GM19240 (cell line): ENCODE measurements around the gene MPHOSPH10.
A peak's percentile ranks its signal among the peaks of the same experiment; 100 is the strongest.
"Not testable (repeated sequence)": the region's sequence is repeated elsewhere in the genome, so short reads cannot be mapped to it uniquely, and the experiment has no call there.

Experiments used
- DNase-seq: peaks from one replicate; pipeline ENCODE4 v3.0.0; 2011; ENCODE audit warnings: low spot score; ENCODE audit not compliant: insufficient read length

The MPHOSPH10 gene

GRCh38 chr2:71122387-71123298 is 7.8 kb upstream of the MPHOSPH10 start:
- DNase-seq: no peak

- DNase-seq: no peak
Measured at GRCh38 chr2:71125506-71126294, 4.7 kb upstream of the MPHOSPH10 start.

GRCh38 chr2:71126957-71127356 is 3.5 kb upstream of the MPHOSPH10 start:
- DNase-seq: no peak

GRCh38 chr2:71129114-71129901 is 1.1 kb upstream of the MPHOSPH10 start:
- no peak for DNase-seq

DNA sequence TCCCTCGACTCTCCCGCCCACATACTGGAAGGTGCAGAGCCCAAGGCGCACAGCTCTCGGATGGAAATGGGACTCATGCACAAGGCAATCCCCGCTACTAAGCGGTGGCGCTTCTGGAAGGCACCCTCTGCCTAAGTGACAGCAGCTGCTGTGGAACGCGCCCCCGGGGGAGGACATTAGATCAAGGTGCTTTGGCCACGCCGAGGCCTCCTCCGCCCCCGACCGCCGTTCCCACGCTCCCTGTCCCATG is 607 bp upstream of the MPHOSPH10 start:
- peak; percentile 19 for DNase-seq

GRCh38 chr2:71130905-71131244 is 441 bp downstream of the MPHOSPH10 start:
- DNase-seq: no peak

- DNase-seq: not testable (repeated sequence)
Measured at GRCh38 chr2:71131387-71132166, 1.1 kb downstream of the MPHOSPH10 start.

GRCh38 chr2:71133603-71134002 is 3.2 kb downstream of the MPHOSPH10 start:
- no peak for DNase-seq

GRCh38 chr2:71136174-71136573 is 5.7 kb downstream of the MPHOSPH10 start:
- DNase-seq: no peak

DNA sequence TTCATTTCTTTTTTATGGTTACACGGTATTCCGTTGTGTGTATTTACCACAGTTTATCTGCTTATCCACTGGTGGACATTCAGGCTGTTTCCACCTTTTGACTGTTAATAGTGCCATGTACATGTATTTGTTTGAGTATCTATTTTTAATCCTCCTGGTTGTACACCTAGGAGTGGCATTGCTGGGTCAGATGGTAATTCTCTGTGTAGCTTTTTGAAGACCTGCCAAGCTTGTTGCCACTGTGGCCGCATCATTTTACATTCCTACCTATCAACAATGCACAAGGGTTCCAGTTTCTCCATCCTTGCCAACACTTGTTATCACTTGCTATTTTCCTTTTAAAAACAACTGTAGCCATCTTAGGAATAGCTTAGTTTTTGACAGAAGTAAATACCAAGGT is 13.3 kb downstream of the MPHOSPH10 start:
- no peak for DNase-seq

DNA sequence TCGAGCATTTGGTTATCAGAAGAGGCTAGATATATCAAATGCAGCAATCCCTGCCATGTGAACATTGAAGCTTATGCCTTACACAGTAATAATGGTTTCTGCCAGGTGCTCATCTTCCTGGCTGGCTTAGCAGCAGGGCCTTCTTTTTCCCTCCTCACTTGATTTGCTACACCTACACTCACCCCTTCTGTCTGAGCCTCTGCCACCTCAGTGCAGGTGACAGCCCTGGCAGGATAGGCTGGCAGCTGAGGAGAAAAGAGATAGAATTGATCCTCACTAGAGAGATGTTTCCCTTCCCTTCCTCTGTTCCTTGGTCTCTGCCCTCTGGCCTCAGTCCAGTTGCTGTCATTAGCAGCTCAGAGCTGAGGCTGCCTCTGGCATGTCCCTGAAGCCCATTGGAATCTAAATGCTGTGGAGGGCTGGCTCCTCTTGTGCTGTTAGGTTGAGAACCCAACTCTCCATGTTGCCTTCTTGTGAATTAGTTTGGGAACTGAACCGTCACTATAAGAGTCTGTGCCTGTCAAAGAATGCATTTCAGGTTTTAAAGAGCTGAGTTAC is 18.2 kb downstream of the MPHOSPH10 start:
- no peak for DNase-seq

- no peak for DNase-seq
Measured at GRCh38 chr2:71150082-71150816, 19.8 kb downstream of the MPHOSPH10 start.

DNA sequence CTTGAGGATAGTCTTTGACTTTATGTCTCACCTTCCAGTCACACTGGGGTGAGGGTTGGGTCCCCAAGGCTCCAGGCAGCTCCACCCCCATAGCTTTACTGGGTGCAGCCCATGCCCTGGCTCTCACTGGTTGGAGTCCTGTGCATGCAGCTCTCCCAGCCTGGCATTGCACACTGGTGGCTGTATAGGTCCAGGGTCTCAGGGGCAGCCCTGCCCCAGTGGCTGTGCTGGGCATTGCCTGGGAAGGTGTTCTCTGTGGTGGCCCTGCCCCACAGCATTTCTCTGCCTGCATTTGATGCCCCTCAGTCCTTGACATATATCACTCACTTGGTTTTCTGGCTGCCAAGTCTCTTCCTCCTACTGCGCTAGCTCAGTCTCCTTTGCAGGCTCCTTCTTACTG is 21.2 kb downstream of the MPHOSPH10 start:
- DNase-seq: no peak

DNA sequence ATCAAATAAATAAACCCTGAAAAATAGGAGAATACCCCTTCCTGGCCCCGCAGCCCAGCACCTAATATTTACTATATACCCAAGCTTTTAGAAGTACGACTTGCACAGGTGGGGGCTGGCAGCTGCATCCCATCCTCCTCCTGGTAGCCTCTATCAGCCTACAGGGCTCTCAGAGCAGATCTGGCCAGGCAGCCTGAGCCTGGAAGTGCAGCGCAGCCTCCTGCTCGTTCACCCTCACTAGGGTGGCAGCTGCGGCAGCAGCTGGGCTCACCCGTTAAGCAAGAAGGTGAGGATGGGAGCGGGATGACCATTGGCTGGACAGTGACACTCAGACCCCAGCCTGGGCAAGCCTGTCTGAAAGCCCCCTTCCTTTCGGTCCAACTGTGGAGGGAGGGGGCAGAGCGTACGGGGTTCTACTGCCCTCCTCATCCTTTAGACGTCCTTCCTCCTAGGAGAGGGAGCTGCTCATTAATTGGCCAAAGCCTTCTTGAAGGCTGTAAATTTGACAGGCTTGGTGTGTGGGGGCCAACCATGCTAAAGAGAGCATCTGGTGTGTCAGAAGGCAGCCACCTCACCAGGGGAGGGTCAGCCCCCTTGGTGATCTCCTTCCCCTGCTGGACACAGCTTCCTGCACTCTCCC is 23.3 kb downstream of the MPHOSPH10 start:
- no peak for DNase-seq

DNA sequence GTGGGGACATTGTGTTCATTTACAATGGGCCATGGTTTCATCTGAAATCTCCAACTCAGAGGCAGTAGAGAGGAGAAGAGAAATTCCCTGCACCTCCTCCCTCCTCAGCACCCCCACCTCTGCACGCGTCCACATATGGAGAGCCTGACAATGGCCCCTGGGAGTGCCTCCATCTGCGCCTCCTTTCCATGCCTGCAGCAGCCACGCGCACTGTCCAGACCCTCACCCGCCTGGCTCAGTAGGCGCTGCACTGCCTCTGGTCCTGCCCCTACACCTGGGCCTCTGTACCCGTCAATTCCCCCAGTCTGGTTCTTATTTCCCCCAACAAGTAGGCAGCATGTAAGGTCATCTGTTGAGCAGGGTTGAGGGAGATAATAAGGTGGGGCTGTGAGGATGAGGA is 23.8 kb downstream of the MPHOSPH10 start:
- no peak for DNase-seq

DNA sequence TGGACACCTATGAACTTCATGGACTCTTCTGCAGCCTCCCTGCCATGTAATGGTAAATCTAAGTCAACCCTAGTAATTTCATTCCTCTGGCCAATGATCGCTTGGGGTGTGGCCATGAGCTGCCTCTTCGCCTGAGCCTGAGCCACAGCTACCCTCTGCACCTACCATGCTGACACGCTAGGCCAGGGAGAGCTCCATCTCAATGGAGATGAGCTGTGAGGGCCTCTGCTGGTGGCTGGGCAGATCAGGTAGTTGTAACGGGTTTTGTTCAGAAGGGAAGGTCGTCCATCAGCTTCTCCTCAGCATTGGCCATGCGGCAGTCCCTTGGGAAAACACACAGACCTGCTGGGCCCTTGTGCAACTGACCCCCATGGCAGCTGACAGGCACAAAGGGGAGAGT is 24.4 kb downstream of the MPHOSPH10 start:
- DNase-seq: peak; percentile 19

GRCh38 chr2:71155846-71156245 is 25.4 kb downstream of the MPHOSPH10 start:
- no peak for DNase-seq

DNA sequence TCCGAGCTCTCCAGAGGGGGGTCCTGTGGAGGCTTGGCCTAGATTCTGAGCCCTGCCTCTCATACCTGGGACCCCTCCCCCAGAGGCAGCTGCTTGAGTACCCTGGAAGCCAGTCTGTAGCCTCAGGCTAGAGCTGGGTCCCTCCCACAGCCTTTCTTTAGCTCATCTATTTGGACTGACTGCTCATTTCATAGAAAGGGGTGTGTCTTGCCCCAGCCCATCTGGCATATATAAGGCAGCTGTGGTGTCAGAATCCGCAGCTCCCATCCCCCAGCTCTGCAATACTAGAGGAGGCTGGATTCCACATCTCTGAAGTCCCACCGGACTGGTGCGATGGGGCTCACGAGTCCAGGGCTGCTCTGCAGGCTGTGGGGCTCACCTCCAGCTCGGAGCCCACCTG is 26.1 kb downstream of the MPHOSPH10 start:
- no peak for DNase-seq

GRCh38 chr2:71157124-71157793 is 26.8 kb downstream of the MPHOSPH10 start:
- peak; percentile 29 for DNase-seq
